SKM-1 treated with dmso at 0.1 percent for 144 hours (cell line): ENCODE measurements around the gene GGTA1.
"Not testable (repeated sequence)": the region's sequence is repeated elsewhere in the genome, so short reads cannot be mapped to it uniquely, and the experiment has no call there.

ENCODE experiments used
- DNase-seq: peaks from one replicate; lab custom pipeline; 2025; ENCODE audit not compliant: unreplicated experiment; lab: John Stamatoyannopoulos, UW

GGTA1 gene

GRCh38 chr9:121463026-121463807 lies 36.4 kb downstream of the GGTA1 start:
- no peak for DNase-seq

DNA sequence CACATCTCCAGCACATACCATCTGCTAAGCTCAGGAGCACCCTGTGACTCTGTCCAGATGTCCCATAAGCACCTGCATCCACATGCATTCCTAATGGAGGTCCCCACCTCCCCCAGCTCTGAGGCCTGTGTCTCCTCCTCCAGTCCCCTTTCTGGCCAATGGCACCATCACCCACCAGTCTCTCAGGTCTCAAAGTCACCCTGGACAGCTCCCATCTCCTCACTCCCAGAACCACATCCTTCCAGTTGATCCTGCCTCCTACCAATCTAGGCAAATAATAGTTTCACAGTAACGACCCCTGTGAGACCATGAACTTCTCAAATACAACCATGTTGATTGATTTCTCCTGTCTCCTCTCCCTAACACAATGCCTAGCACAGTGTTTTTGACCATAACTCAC lies 40.1 kb downstream of the GGTA1 start:
- no peak for DNase-seq

- not testable (repeated sequence) for DNase-seq
These were observed 41.2 kb downstream of the GGTA1 start for GRCh38 chr9:121458449-121458848.

DNA sequence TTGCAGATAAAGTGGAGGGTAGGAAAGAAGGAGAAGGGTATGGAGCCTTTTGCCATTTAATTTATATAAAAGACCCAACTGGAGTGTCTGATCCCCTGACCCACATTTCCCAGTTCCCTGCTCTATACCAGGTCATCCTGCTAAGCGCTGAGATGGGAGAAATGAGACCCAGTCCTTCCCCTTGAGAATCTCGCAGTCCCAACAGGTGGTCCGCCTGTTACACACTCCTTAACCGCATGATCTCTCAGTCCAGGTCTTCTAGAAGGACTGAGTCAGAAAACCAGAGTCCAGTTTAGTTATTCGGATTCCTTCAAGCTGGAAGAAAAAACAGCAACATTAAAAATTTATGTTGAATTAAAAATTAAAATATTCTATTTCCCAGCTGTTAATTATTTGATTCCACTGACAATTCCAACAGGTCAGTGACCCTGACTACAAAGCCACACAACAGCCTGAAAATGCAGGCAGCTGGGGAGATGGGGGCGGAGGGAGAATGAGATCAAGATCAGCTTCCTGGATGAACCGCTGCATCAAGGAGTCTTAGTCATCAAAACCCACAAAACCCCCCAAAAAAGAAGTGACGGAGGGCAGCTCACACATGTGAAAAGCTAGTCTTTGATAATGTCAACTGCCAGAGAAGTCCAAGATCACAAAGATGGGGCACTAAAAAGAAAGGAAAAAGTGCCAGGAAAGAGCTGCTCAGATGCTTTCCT lies 44.0 kb downstream of the GGTA1 start:
- DNase-seq = no peak

DNA sequence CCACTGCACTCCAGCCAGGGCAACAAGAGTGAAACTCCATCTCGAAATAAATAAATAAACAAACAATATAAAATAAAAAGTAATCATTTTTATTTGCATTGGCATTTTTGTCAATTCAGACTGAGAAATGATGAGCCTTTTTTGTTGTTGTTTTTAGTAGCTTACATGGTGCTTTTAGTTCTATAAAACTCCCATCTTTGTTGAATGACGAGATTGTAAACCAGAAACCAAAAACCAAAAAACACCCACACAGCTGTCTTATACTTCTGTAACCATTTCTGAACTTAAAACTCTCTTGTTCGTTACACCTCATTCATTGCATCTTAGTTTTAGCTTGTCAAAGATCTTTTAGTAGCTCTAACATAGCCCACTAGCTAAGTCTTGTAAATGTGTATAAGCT lies 44.7 kb downstream of the GGTA1 start:
- no peak for DNase-seq

DNA sequence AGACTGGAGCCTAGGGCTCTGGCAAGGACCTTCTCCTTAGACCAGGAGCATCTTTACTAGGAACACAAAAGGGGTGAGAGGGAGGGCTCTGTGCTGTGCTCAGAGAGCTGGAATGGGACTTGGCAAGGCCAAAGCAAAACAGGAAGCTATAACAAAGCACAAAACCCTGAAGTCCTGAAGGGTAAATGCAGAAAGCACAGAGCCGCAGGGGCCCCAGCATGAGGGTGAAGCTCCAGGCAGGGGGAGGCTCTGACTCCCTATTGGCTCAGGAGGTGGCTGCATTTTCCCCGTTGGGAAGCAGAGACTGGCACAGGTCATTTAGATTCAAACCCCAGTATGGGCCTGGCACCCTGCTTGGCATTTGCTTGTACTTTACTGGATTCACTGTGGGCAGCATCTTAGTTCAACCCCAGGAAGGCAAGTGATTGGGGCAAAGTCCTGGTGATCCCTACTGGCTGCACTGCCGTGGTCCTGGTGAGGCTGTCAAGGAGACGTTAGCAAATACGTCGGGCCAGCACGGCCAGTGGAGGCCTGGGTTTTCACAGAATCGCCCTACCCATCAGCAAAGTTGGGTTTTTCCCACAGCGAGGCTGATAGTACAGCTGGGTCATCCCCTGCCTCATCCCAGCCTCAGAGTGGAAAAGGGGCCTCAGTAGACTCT lies 46.3 kb downstream of the GGTA1 start:
- DNase-seq = no peak

DNA sequence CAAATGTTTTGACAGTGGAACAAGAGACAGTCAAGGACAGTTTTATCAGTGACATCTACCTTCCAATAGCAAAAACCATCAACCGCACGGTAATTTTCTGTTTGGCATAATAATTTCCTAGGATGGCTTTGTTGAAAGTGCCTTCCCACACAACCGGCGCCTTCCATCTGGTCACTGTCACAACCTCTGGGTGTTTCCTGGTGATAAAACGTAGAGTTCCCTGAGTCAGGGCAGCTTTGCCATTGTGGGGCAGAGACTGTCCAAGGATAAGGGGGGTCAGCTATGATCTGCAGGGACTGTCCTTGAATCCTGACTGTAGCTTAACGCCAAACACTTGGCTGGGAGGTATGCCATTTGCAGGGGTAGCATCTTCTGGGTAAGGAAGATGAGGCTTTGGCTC lies 47.6 kb downstream of the GGTA1 start:
- no peak for DNase-seq

DNA sequence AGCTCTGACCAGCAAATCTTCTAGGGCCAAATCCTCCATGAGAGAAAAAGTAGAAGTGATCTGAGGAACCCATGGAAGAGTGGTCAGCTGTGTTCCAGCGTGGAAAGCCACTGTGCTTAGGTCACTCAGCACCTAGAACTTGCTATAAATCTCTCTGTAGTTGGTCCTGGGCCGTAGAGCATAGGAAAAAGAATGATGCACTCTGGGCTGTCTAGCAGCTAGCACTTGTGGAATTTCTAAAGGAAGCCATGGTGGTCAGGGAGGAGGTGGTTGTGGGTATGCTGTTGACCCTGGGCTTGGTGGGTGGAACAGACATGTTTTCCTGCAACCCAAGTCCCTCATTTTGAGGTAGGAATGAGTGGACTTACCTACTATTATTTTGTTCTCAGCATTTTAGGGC lies 48.1 kb downstream of the GGTA1 start:
- no peak for DNase-seq

GRCh38 chr9:121450241-121450640 lies 49.4 kb downstream of the GGTA1 start:
- no peak for DNase-seq

GRCh38 chr9:121449786-121450185 lies 49.9 kb downstream of the GGTA1 start:
- DNase-seq = no peak

DNA sequence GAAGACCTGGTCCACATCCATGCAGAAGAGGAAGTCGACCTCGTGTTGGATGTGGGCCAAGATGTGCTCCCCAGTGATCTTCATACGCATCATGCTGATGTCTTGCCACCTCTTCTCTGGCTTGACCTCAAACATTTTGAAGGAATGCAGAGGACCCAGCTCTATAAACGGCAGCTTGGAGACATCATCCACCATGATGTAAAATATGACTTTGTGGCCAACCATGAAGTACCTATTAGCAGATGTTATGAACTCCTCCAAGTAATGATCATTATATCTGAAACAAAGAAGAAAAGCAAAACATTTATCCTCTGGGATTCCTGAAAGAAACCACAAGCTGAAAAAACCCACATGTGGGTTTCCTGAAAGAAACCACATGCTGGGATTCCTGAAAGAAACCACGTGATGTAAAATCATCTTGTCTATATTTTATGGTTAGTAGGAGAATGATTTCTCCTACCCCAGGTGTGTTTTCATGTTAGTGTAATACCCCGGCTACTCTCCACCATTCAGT lies 52.3 kb downstream of the GGTA1 start:
- DNase-seq = no peak

GRCh38 chr9:121445986-121446385 lies 53.7 kb downstream of the GGTA1 start:
- no peak for DNase-seq

GRCh38 chr9:121443981-121444380 lies 55.7 kb downstream of the GGTA1 start:
- no peak for DNase-seq

- no peak for DNase-seq
These were observed 58.5 kb downstream of the GGTA1 start for GRCh38 chr9:121441165-121441564.

- no peak for DNase-seq
These were observed 59.7 kb downstream of the GGTA1 start for GRCh38 chr9:121439711-121440664.

DNA sequence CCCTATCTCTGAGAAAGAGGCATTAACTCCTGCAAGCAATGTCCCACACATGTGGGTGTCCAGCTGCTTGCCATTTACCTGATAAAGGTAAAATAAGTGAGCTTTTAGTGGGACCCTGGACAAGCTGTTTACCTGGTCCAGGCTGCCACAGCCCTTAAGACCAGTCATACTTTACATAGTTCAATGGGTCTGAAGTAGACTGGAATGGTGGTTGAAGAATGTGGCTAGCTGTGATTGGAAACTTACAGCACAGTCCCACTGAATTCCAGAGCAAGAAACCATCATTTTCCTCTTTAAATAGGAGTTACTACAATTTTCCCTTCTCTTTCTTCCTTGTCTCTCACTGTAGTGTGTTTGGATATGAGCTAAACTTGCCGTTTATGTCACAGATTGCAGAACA lies 60.6 kb downstream of the GGTA1 start:
- DNase-seq = no peak

DNA sequence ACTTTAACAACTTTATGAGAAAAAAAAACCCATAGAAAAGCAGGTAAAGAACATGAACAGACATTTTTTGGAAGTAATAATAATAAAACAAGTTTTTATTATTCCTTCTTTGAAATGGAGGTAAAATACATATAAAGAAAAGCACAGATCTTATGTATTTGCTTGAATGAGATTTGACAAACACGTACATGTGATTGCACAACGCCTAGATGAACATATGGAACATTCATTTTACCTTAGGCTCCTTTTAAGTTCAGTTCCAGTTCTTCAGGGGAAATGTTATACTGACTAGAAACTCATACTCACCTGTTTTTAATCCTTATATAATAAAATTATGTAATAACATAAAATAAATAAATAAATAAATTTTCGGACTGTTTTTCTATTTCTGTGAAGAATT lies 61.8 kb downstream of the GGTA1 start:
- DNase-seq = no peak

GRCh38 chr9:121437046-121437445 lies 62.6 kb downstream of the GGTA1 start:
- DNase-seq = not testable (repeated sequence)

GRCh38 chr9:121434969-121435368 lies 64.7 kb downstream of the GGTA1 start:
- DNase-seq = no peak

DNA sequence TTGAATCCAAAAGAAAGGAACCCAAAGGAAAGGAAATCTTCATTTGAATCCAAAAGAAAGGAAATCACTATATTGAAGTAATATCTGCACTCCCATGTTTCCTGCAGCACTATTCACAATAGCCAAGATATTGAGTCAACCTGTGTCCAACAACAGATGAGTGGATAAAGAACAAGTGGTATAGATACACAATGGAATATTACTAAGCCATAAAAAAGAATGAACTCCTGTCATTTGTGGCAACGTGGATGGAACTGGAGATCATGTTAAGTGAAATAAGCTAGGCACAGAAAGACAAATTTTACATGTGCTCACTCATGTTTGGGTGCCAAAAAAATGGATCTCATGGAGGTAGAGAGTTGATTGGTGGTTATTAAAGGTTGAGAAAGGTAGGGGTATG lies 71.7 kb downstream of the GGTA1 start:
- DNase-seq = no peak

- no peak for DNase-seq
These were observed 75.6 kb downstream of the GGTA1 start for GRCh38 chr9:121424024-121424432.
